Neural progenitor cell (in vitro differentiated cells): ENCODE measurements around the gene P2RY13. TPM values are rescaled to one million over a fixed set of nuclear protein-coding genes. Genes with fewer than 3 reads are reported as not detected.

Experiments used
- DNase-seq: peaks from one replicate; pipeline ENCODE4 v3.0.0-alpha.2; 2016; ENCODE audit warnings: low spot score
- H2AFZ ChIP-seq: fragments of 200-600 bp; sonication (generic); replicated peaks from 2 replicates; pipeline ENCODE4 v1.6.1; 2016; ENCODE audit warnings: antibody characterized with exemption
- H3F3A ChIP-seq: fragments of 200-600 bp; sonication (generic); 2 replicates; pipeline ENCODE4 v1.6.1; 2016; ENCODE audit warnings: antibody characterized with exemption, low read depth
- H3K27ac ChIP-seq: fragments of 200-600 bp; sonication (generic); 2 replicates; pipeline ENCODE4 v1.5.1; 2016; ENCODE audit warnings: mild to moderate bottlenecking
- H3K27me3 ChIP-seq: fragments of 200-600 bp; sonication (generic); 2 replicates; pipeline ENCODE4 v1.6.1; 2016; ENCODE audit warnings: mild to moderate bottlenecking, moderate library complexity
- H3K36me3 ChIP-seq: fragments of 200-600 bp; sonication (generic); 2 replicates; pipeline ENCODE4 v1.5.1; 2016
- H3K4me1 ChIP-seq: fragments of 200-600 bp; sonication (generic); 2 replicates; pipeline ENCODE4 v1.6.1; 2016; ENCODE audit warnings: mixed run types
- H3K4me2 ChIP-seq: fragments of 200-600 bp; sonication (generic); 2 replicates; pipeline ENCODE4 v1.6.1; 2016
- H3K4me3 ChIP-seq: fragments of 200-600 bp; sonication (generic); 2 replicates; pipeline ENCODE4 v1.5.1; 2016
- H3K79me2 ChIP-seq: fragments of 200-600 bp; sonication (generic); 2 replicates; pipeline ENCODE4 v1.6.1; 2016; ENCODE audit warnings: low read depth
- H3K9ac ChIP-seq: fragments of 200-600 bp; sonication (generic); 2 replicates; pipeline ENCODE4 v1.6.1; 2016
- H3K9me3 ChIP-seq: fragments of 200-600 bp; sonication (generic); 2 replicates; pipeline ENCODE4 v1.5.1; 2016; ENCODE audit warnings: low read depth
- H4K20me1 ChIP-seq: fragments of 200-600 bp; sonication (generic); 2 replicates; pipeline ENCODE4 v1.6.1; 2016; ENCODE audit warnings: low read depth
- H3K27ac Mint-ChIP-seq: 3 replicates; pipeline ENCODE4 v1.8.0; 2021; ENCODE audit warnings: mixed read lengths
- H3K27me3 Mint-ChIP-seq: 2 replicates; pipeline ENCODE4 v1.8.0; 2022; ENCODE audit warnings: low read depth, mild to moderate bottlenecking, inconsistent platforms, moderate library complexity, mixed read lengths; ENCODE audit not compliant: insufficient read depth
- H3K36me3 Mint-ChIP-seq: 3 replicates; pipeline ENCODE4 v1.8.0; 2021; ENCODE audit warnings: mixed read lengths
- H3K4me1 Mint-ChIP-seq: 3 replicates; pipeline ENCODE4 v1.8.0; 2021; ENCODE audit warnings: mixed read lengths
- H3K4me3 Mint-ChIP-seq: 3 replicates; pipeline ENCODE4 v1.8.0; 2021; ENCODE audit warnings: mild to moderate bottlenecking, moderate library complexity, mixed read lengths
- H3K9me3 Mint-ChIP-seq: 3 replicates; pipeline ENCODE4 v1.8.0; 2020; ENCODE audit warnings: mixed read lengths
- CTCF ChIP-seq: fragments of 200-600 bp; sonication (generic); IDR thresholded peaks from 2 replicates; pipeline ENCODE4 v1.5.1; 2017; ENCODE audit warnings: antibody characterized with exemption, mild to moderate bottlenecking
- EZH2 ChIP-seq: fragments of 200-600 bp; sonication (generic); IDR thresholded peaks from 2 replicates; pipeline ENCODE4 v1.6.1; 2017; ENCODE audit warnings: antibody characterized with exemption, mild to moderate bottlenecking, moderate library complexity
- EZH2phosphoT487 ChIP-seq: fragments of 200-600 bp; sonication (generic); IDR thresholded peaks from 2 replicates; pipeline ENCODE4 v1.6.1; 2017; ENCODE audit warnings: antibody characterized with exemption
- total RNA-seq: library from RNA; depleted of rRNA; stranded (reverse); fragments of >200 nt; gene quantifications from 2 replicates; pipeline ENCODE4 v1.2.3, GENCODE V29; 2015; ENCODE audit warnings: low replicate concordance

The P2RY13 gene
- total RNA-seq, 1 donor from 2014 or later = not detected

- peaks cover 3% of the 10 kb centered on the region for H3K4me1 Mint-ChIP-seq
- Histone ChIP-seq H3K9ac (no peak overlapping the region), H3K27me3 (no peaks in the 10 kb centered on the region), H3K27ac (no peak overlapping the region), H3K4me2 (no peak overlapping the region), H3K4me3 (no peak overlapping the region), H3K9me3 (no peaks in the 10 kb centered on the region), H3K79me2 (no peaks in the 10 kb centered on the region), H2AFZ (no peak overlapping the region), H3K4me1 (peaks cover 8% of the 10 kb centered on the region), H4K20me1 (no peaks in the 10 kb centered on the region), H3F3A (no peaks in the 10 kb centered on the region), H3K36me3 (no peaks in the 10 kb centered on the region)
- H3K9me3 Mint-ChIP-seq = no peaks in the 10 kb centered on the region
- no peak overlapping the region for H3K4me3 Mint-ChIP-seq
- H3K27ac Mint-ChIP-seq = no peak overlapping the region
- DNase-seq = no peak
- TF ChIP-seq EZH2 = no peak
- TF ChIP-seq EZH2phosphoT487 = no peak
- TF ChIP-seq CTCF = no peak
- no peaks in the 10 kb centered on the region for H3K36me3 Mint-ChIP-seq
- H3K27me3 Mint-ChIP-seq = no peaks in the 10 kb centered on the region
These were observed 11.0 kb downstream of the P2RY13 start for GRCh38 chr3:151318313-151318712.

- H3K4me2 ChIP-seq = no peak within 1 kb of the TSS
- Mint-ChIP-seq H3K4me3 (no peak within 1 kb of the TSS), H3K36me3 (no peaks in the 10 kb centered on the region), H3K4me1 (peaks cover 3% of the 10 kb centered on the region), H3K9me3 (no peaks in the 10 kb centered on the region), H3K27me3 (no peaks in the 10 kb centered on the region), H3K27ac (no peak within 1 kb of the TSS)
- peak within 1 kb of the TSS; percentile 7 for H3K27ac ChIP-seq
- H3K4me1 ChIP-seq = peaks cover 8% of the 10 kb centered on the region
- TF ChIP-seq EZH2phosphoT487 = no peak
- TF ChIP-seq CTCF = no peak
- TF ChIP-seq EZH2 = no peak
- no peaks in the 10 kb centered on the region for H3F3A ChIP-seq
- no peaks in the 10 kb centered on the region for H3K79me2 ChIP-seq
- H3K36me3 ChIP-seq = no peaks in the 10 kb centered on the region
- no peaks in the 10 kb centered on the region for H3K27me3 ChIP-seq
- no peak for DNase-seq
- no peaks in the 10 kb centered on the region for H4K20me1 ChIP-seq
- no peaks in the 10 kb centered on the region for H3K9me3 ChIP-seq
- H3K4me3 ChIP-seq = no peak within 1 kb of the TSS
- H2AFZ ChIP-seq = no peak within 1 kb of the TSS
- H3K9ac ChIP-seq = no peak within 1 kb of the TSS
These were observed 12.9 kb downstream of the P2RY13 start, which contains the start of gene GPR87 for GRCh38 chr3:151316267-151316991. TSS of gene GPR87 (minus strand) at chr3:151316820. CDS start at chr3:151300100, 16,720 bp downstream.

- Mint-ChIP-seq H3K36me3 (no peaks in the 10 kb centered on the region), H3K4me3 (no peak overlapping the region), H3K9me3 (no peaks in the 10 kb centered on the region), H3K4me1 (peaks cover 3% of the 10 kb centered on the region), H3K27me3 (no peaks in the 10 kb centered on the region), H3K27ac (no peak overlapping the region)
- H3K79me2 ChIP-seq = no peaks in the 10 kb centered on the region
- no peaks in the 10 kb centered on the region for H4K20me1 ChIP-seq
- no peak overlapping the region for H3K27ac ChIP-seq
- no peaks in the 10 kb centered on the region for H3K9me3 ChIP-seq
- peaks cover 8% of the 10 kb centered on the region for H3K4me1 ChIP-seq
- no peak overlapping the region for H2AFZ ChIP-seq
- H3K36me3 ChIP-seq = no peaks in the 10 kb centered on the region
- no peak overlapping the region for H3K4me3 ChIP-seq
- no peak for DNase-seq
- no peaks in the 10 kb centered on the region for H3F3A ChIP-seq
- no peak overlapping the region for H3K9ac ChIP-seq
- no peaks in the 10 kb centered on the region for H3K27me3 ChIP-seq
- no peak overlapping the region for H3K4me2 ChIP-seq
- no peak for TF ChIP-seq EZH2
- TF ChIP-seq EZH2phosphoT487 = no peak
- no peak for TF ChIP-seq CTCF
These were observed 13.5 kb downstream of the P2RY13 start for GRCh38 chr3:151315846-151316245.
